ENCODE measurements around the gene VAMP2. TPM values are rescaled to one million over a fixed set of nuclear protein-coding genes. Genes with fewer than 3 reads are reported as not detected.

Gene VAMP2
- polyA plus RNA-seq, 2 of the 4 experiments (the other 2 are of a cell fraction) = 19.2 to 21.7 TPM

DNA sequence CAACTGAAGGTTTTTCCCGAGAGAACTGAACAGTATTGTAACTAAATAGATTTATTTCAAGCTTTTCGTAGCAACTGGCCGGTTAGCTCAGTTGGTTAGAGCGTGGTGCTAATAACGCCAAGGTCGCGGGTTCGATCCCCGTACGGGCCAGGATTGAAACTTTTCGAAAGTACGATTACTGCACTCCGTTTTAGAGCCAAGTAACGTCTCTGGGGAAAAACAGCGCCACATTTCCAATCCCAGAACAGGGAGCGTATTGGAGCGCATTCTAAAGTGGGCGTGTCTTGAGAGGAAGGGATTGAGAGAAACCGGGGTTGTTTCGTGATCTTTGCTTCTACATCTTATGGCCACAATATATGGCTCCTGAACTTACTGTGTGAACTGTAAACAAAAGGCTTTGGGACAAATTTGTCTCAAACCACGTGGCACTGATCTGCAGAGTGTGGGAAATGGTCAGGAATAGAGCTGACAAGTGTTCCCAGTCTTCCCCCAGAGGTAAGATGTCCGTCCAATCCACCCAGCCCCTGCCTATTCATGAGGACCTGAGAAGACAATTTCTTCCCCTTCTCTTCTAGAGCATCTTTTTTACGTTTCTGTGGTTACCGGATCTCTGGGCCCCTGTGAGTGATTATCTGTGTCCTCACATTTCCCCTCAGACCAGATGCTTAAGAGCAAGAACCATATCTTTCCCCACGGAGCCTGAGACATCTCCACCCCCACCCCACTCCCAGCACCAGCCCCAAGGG is 24.9 kb upstream of the VAMP2 start (continued):
- TF ChIP-seq, protein P1, sequence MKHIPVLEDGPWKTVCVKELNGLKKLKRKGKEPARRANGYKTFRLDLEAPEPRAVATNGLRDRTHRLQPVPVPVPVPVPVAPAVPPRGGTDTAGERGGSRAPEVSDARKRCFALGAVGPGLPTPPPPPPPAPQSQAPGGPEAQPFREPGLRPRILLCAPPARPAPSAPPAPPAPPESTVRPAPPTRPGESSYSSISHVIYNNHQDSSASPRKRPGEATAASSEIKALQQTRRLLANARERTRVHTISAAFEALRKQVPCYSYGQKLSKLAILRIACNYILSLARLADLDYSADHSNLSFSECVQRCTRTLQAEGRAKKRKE (CRISPR knock-in tag; IDR thresholded peaks at IDR 0.05; ENCODE audit: low read depth) = no peak
- TF ChIP-seq FOXS1 (CRISPR knock-in tag; IDR thresholded peaks at IDR 0.05) = no peak
- TF ChIP-seq MAZ (IDR thresholded peaks at IDR 0.05; ENCODE audit: borderline replicate concordance, low read depth, low read length) = peak; percentile 79; the same call in 1 of the 2 replicates
- TF ChIP-seq CEBPB (IDR thresholded peaks at IDR 0.05) = peak in 1 of 2 experiments; percentile 57; a peak in 2 of 4 replicates
- TF ChIP-seq EP300 (IDR thresholded peaks at IDR 0.05) = no peak
- TF ChIP-seq HOXB5 (CRISPR knock-in tag; IDR thresholded peaks at IDR 0.05) = peak; percentile 6; the same call in 1 of the 2 replicates
- TF ChIP-seq, protein P2, sequence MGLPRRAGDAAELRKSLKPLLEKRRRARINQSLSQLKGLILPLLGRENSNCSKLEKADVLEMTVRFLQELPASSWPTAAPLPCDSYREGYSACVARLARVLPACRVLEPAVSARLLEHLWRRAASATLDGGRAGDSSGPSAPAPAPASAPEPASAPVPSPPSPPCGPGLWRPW (IDR thresholded peaks at IDR 0.05) = no peak
- no peak for TF ChIP-seq POLR2AphosphoS2 (conservative IDR thresholded peaks at IDR 0.05; ENCODE audit: low read length)
- 0 out of 2 replicates have a peak, but pooled peaks have one; percentile 82 for TF ChIP-seq TP53 (CRISPR knock-in tag; IDR thresholded peaks at IDR 0.05)
- no peak for TF ChIP-seq NR3C1 (IDR thresholded peaks at IDR 0.05)
- no peak for TF ChIP-seq FOSL2 (IDR thresholded peaks at IDR 0.05)
- peak; percentile 2; the same call in 1 of the 2 replicates for TF ChIP-seq FOSL2 (CRISPR knock-in tag; IDR thresholded peaks at IDR 0.05)
- no peak for TF ChIP-seq PHF8 (IDR thresholded peaks at IDR 0.05; ENCODE audit: borderline replicate concordance, low read depth)
- TF ChIP-seq RARB (CRISPR knock-in tag; IDR thresholded peaks at IDR 0.05) = 0 out of 2 replicates have a peak, but pooled peaks have one; percentile 80
- TF ChIP-seq POLR2A (IDR thresholded peaks at IDR 0.05; ENCODE audit: low read length) = peak; percentile 27; the same call in 1 of the 2 replicates
- TF ChIP-seq NFE2L2 (conservative IDR thresholded peaks at IDR 0.05; ENCODE audit: low read length) = no peak
- TF ChIP-seq EHMT2 (IDR thresholded peaks at IDR 0.05; ENCODE audit: low read depth) = no peak
- no peak for TF ChIP-seq KDM1A (IDR thresholded peaks at IDR 0.05; ENCODE audit: low read depth)
- no peak for TF ChIP-seq HEYL (CRISPR knock-in tag; IDR thresholded peaks at IDR 0.05)
- no peak for TF ChIP-seq EHF (CRISPR knock-in tag; IDR thresholded peaks at IDR 0.05)
- no peak for TF ChIP-seq KDM5A (IDR thresholded peaks at IDR 0.05)
- no peak; the same call in 1 of the 2 replicates for TF ChIP-seq RFX5 (IDR thresholded peaks at IDR 0.05)
- no peak for TF ChIP-seq NPAS2 (CRISPR knock-in tag; IDR thresholded peaks at IDR 0.05; ENCODE audit: borderline replicate concordance)
- TF ChIP-seq JUN (IDR thresholded peaks at IDR 0.05) = peak in 1 of 2 experiments; percentile 18; a peak in 1 of 5 replicates
- TF ChIP-seq CBX8 (IDR thresholded peaks at IDR 0.05) = no peak
- TF ChIP-seq ESRRA (IDR thresholded peaks at IDR 0.05; ENCODE audit: borderline replicate concordance, low read length) = peak; percentile 84; the same call in 1 of the 2 replicates
- TF ChIP-seq ZNF302 (CRISPR knock-in tag; IDR thresholded peaks at IDR 0.05) = no peak
- no peak for TF ChIP-seq MYC (IDR thresholded peaks at IDR 0.05; ENCODE audit: borderline replicate concordance, low read length)
- no peak for TF ChIP-seq SMC3 (IDR thresholded peaks at IDR 0.05)
- TF ChIP-seq HOXA7 (CRISPR knock-in tag; IDR thresholded peaks at IDR 0.05) = peak; percentile 79; the same call in 1 of the 2 replicates
- peak; percentile 88; the same call in 1 of the 2 replicates for TF ChIP-seq TFCP2L1 (CRISPR knock-in tag; IDR thresholded peaks at IDR 0.05)
- TF ChIP-seq, protein P3, sequence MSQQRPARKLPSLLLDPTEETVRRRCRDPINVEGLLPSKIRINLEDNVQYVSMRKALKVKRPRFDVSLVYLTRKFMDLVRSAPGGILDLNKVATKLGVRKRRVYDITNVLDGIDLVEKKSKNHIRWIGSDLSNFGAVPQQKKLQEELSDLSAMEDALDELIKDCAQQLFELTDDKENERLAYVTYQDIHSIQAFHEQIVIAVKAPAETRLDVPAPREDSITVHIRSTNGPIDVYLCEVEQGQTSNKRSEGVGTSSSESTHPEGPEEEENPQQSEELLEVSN (IDR thresholded peaks at IDR 0.05; ENCODE audit: borderline replicate concordance, low read depth) = peak; percentile 69; the same call in 1 of the 2 replicates
- TF ChIP-seq, protein P4, sequence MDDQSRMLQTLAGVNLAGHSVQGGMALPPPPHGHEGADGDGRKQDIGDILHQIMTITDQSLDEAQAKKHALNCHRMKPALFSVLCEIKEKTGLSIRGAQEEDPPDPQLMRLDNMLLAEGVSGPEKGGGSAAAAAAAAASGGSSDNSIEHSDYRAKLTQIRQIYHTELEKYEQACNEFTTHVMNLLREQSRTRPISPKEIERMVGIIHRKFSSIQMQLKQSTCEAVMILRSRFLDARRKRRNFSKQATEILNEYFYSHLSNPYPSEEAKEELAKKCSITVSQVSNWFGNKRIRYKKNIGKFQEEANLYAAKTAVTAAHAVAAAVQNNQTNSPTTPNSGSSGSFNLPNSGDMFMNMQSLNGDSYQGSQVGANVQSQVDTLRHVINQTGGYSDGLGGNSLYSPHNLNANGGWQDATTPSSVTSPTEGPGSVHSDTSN (IDR thresholded peaks at IDR 0.05) = peak; percentile 81
- no peak for TF ChIP-seq RCOR1 (IDR thresholded peaks at IDR 0.05; ENCODE audit: low read depth, low read length)
- TF ChIP-seq, protein P5, sequence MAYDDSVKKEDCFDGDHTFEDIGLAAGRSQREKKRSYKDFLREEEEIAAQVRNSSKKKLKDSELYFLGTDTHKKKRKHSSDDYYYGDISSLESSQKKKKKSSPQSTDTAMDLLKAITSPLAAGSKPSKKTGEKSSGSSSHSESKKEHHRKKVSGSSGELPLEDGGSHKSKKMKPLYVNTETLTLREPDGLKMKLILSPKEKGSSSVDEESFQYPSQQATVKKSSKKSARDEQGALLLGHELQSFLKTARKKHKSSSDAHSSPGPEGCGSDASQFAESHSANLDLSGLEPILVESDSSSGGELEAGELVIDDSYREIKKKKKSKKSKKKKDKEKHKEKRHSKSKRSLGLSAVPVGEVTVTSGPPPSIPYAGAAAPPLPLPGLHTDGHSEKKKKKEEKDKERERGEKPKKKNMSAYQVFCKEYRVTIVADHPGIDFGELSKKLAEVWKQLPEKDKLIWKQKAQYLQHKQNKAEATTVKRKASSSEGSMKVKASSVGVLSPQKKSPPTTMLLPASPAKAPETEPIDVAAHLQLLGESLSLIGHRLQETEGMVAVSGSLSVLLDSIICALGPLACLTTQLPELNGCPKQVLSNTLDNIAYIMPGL (CRISPR knock-in tag; IDR thresholded peaks at IDR 0.05; ENCODE audit: borderline replicate concordance) = no peak
- TF ChIP-seq GATA3 (IDR thresholded peaks at IDR 0.05; ENCODE audit: borderline replicate concordance) = peak; percentile 65
- no peak for TF ChIP-seq MAFK (IDR thresholded peaks at IDR 0.05; ENCODE audit: partially characterized antibody)
- peak; percentile 91 for TF ChIP-seq FOSB (CRISPR knock-in tag; IDR thresholded peaks at IDR 0.05)
- TF ChIP-seq CHD2 (IDR thresholded peaks at IDR 0.05; ENCODE audit: low read length, partially characterized antibody) = no peak
- TF ChIP-seq, protein P6, sequence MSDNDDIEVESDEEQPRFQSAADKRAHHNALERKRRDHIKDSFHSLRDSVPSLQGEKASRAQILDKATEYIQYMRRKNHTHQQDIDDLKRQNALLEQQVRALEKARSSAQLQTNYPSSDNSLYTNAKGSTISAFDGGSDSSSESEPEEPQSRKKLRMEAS (IDR thresholded peaks at IDR 0.05) = peak; percentile 93
- no peak for TF ChIP-seq ZC3H11A (IDR thresholded peaks at IDR 0.05)
